C4-2B (cell line): Measurements from ENCODE around the gene NRG2.

Experiments
- H3K27ac ChIP-seq: fragments of 450-650 bp; 2 replicates; pipeline ENCODE4 v1.5.1; 2017
- CTCF ChIP-seq: fragments of 450-650 bp; conservative IDR thresholded peaks from 2 replicates; pipeline ENCODE4 v1.5.1; 2017; ENCODE audit warnings: mild to moderate bottlenecking
- ZFX ChIP-seq: fragments of 450-650 bp; IDR thresholded peaks from 2 replicates; pipeline ENCODE4 v1.6.1; 2017

The NRG2 gene

GRCh38 chr5:139854953-139855352 lies 188.1 kb downstream of the NRG2 start:
- TF ChIP-seq ZFX (no peak), CTCF (no peak)
- H3K27ac ChIP-seq: no peak overlapping the region

- TF ChIP-seq ZFX: no peak
- TF ChIP-seq CTCF: no peak
- no peak overlapping the region for H3K27ac ChIP-seq
These were observed 189.0 kb downstream of the NRG2 start for GRCh38 chr5:139854029-139854605.

GRCh38 chr5:139852696-139853095 lies 190.4 kb downstream of the NRG2 start:
- no peak overlapping the region for H3K27ac ChIP-seq
- TF ChIP-seq ZFX: no peak
- TF ChIP-seq CTCF: no peak

- H3K27ac ChIP-seq: no peak overlapping the region
- no peak for TF ChIP-seq ZFX
- no peak for TF ChIP-seq CTCF
These were observed 191.5 kb downstream of the NRG2 start for GRCh38 chr5:139851558-139851957.

- TF ChIP-seq ZFX: no peak
- TF ChIP-seq CTCF: no peak
- no peak overlapping the region for H3K27ac ChIP-seq
These were observed 192.6 kb downstream of the NRG2 start for GRCh38 chr5:139850423-139851016.

- TF ChIP-seq CTCF (no peak), ZFX (no peak)
- no peak overlapping the region for H3K27ac ChIP-seq
These were observed 193.2 kb downstream of the NRG2 start for GRCh38 chr5:139849942-139850341.

- TF ChIP-seq CTCF: no peak
- TF ChIP-seq ZFX: no peak
- H3K27ac ChIP-seq: no peak overlapping the region
These were observed 193.6 kb downstream of the NRG2 start for GRCh38 chr5:139849501-139849900.
